ENCODE results near the gene CLUH.
A peak's percentile ranks its signal among the peaks of the same experiment; 100 is the strongest.

CLUH gene

GRCh38 chr17:2691965-2692780 lies 19.4 kb downstream of the CLUH start:
- H3K36me3 ChIP-seq (ENCODE audit: insufficient read depth, low read length): peaks cover 3% of the 10 kb centered on the region; the same call in 1 of the 2 replicates

DNA sequence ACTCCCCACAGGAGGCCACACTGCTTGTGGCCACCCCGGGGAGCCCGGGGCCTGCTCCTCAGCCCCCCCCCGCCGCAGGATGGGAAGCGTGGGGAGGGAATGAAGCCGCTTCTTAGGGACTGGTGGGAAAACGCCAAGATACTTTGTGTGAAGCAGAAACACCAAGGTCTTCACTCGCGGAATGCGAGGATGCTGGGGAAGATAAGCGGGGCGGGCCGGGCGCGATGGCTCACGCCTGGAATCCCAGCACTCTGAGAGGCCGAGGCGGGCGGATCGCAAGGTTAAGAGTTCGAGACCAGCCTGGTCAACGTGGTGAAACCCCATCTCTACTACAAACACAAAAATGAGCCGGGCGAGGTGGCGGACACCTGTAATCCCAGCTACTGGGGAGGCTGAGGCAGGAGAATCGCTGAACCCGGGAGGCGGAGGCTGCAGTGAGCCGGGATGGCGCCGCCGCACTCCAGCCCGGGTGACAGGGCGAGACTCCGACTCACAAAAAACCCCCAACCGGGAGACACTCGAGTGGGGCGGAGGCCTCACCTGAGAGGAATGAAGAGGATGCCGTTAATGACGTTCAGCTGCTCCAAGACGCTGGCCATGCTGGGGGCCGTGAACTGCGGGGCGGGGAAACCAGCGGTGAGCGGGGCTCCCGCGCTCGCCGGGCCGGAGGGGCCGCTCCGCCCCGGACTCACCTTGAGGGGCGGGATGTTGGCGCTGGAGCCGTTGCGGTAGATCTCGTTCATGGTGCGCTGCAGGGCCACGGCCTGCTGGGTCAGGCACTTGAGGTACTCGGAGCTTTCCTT lies 20.3 kb downstream of the CLUH start:
- peaks cover 3% of the 10 kb centered on the region; the same call in 1 of the 2 replicates for H3K36me3 ChIP-seq (ENCODE audit: insufficient read depth, low read length)
- H3K27me3 ChIP-seq (ENCODE audit: insufficient read depth, low read length): no peaks in the 10 kb centered on the region
- H3K4me3 ChIP-seq (ENCODE audit: low read depth, low read length): no peak overlapping the region
- H2AFZ ChIP-seq (ENCODE audit: low read length, unreplicated experiment): no peak overlapping the region
- H3K27ac ChIP-seq (ENCODE audit: low read depth, low read length): no peak overlapping the region
- no peaks in the 10 kb centered on the region for H3K79me2 ChIP-seq (ENCODE audit: control insufficient read depth, insufficient read depth, low read length, unreplicated experiment)
- no peaks in the 10 kb centered on the region for H3K4me1 ChIP-seq (ENCODE audit: control insufficient read depth, insufficient read depth, low read length, unreplicated experiment)

More at GRCh38 chr17:2691965-2692780, 19.4 kb downstream of the CLUH start:
- Histone ChIP-seq H3K27me3 (ENCODE audit: insufficient read depth, low read length) (no peaks in the 10 kb centered on the region), H2AFZ (ENCODE audit: low read length, unreplicated experiment) (no peak overlapping the region), H3K4me1 (ENCODE audit: control insufficient read depth, insufficient read depth, low read length, unreplicated experiment) (no peaks in the 10 kb centered on the region), H3K27ac (ENCODE audit: low read depth, low read length) (no peak overlapping the region), H3K79me2 (ENCODE audit: control insufficient read depth, insufficient read depth, low read length, unreplicated experiment) (no peaks in the 10 kb centered on the region), H3K4me3 (ENCODE audit: low read depth, low read length) (no peak overlapping the region)

GRCh38 chr17:2690165-2691068 lies 21.1 kb downstream of the CLUH start:
- Histone ChIP-seq H3K27me3 (ENCODE audit: insufficient read depth, low read length) (no peaks in the 10 kb centered on the region), H3K79me2 (ENCODE audit: control insufficient read depth, insufficient read depth, low read length, unreplicated experiment) (no peaks in the 10 kb centered on the region), H3K4me3 (ENCODE audit: low read depth, low read length) (no peak overlapping the region), H2AFZ (ENCODE audit: low read length, unreplicated experiment) (no peak overlapping the region), H3K27ac (ENCODE audit: low read depth, low read length) (no peak overlapping the region), H3K4me1 (ENCODE audit: control insufficient read depth, insufficient read depth, low read length, unreplicated experiment) (no peaks in the 10 kb centered on the region), H3K36me3 (ENCODE audit: insufficient read depth, low read length) (peaks cover 3% of the 10 kb centered on the region; the same call in 1 of the 2 replicates)

DNA sequence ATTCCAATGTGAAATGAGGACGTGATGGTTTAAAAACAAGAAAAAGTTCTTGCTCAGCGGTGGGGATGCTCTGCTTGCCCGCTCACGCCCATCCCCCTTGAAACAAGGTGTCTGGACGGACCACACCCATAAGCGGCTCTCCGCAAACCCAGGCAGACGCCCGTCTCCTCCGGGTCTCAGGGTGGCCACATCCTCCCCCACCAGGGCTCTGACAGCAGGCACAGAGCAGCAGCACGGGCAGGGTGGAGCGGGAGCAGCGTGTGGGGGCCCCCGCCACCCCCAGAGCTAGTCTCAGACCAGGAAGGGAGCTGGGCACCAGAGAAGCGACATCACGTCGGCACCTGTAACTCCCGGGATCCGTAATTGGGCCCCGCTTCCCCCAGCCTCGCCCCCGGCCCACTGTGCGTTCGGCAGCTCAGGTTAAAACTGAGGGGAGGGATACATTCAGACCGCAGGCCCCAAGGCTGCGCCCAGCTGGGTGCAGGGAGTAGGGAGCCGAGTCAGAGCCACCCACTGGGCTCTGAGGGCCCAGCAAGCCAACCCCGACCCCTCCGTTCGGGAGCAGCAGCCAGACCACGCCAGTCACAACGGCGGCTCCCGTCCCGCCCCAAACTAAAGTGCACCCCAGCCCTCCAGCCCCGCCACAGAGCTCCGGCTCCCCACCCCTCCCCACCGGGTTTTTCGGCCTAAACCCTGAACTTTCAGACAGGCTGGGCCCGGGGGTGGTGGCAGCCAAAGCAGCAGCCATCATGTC lies 22.0 kb downstream of the CLUH start:
- Histone ChIP-seq H3K4me1 (ENCODE audit: control insufficient read depth, insufficient read depth, low read length, unreplicated experiment) (no peaks in the 10 kb centered on the region), H2AFZ (ENCODE audit: low read length, unreplicated experiment) (no peak overlapping the region), H3K36me3 (ENCODE audit: insufficient read depth, low read length) (peaks cover 3% of the 10 kb centered on the region; the same call in 1 of the 2 replicates), H3K27ac (ENCODE audit: low read depth, low read length) (no peak overlapping the region), H3K79me2 (ENCODE audit: control insufficient read depth, insufficient read depth, low read length, unreplicated experiment) (no peaks in the 10 kb centered on the region), H3K4me3 (ENCODE audit: low read depth, low read length) (no peak overlapping the region), H3K27me3 (ENCODE audit: insufficient read depth, low read length) (no peaks in the 10 kb centered on the region)

- Histone ChIP-seq H3K27ac (ENCODE audit: low read depth, low read length) (no peak overlapping the region), H3K4me3 (ENCODE audit: low read depth, low read length) (no peak overlapping the region), H3K4me1 (ENCODE audit: control insufficient read depth, insufficient read depth, low read length, unreplicated experiment) (no peaks in the 10 kb centered on the region), H2AFZ (ENCODE audit: low read length, unreplicated experiment) (no peak overlapping the region), H3K79me2 (ENCODE audit: control insufficient read depth, insufficient read depth, low read length, unreplicated experiment) (no peaks in the 10 kb centered on the region), H3K36me3 (ENCODE audit: insufficient read depth, low read length) (peaks cover 9% of the 10 kb centered on the region; the same call in 1 of the 2 replicates), H3K27me3 (ENCODE audit: insufficient read depth, low read length) (no peaks in the 10 kb centered on the region)
Measured at GRCh38 chr17:2688351-2689342, 22.9 kb downstream of the CLUH start.

DNA sequence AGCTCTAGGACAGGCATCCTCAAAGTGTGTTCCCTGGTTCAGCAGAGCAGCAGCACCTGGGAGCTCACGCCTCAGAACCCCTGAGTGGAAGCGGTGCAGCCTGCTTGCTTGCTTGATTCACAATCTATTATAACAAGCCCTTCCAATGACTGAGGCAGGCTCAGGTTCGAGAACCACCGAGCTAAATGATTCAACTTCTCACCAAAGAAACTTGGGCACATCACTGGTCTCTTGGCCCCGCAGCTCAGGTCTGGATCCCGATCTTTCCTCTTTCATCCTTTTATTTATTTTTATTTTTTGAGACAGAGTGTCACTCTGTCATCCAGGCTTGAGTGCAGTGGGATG lies 24.5 kb downstream of the CLUH start:
- Histone ChIP-seq H3K36me3 (ENCODE audit: insufficient read depth, low read length) (peaks cover 23% of the 10 kb centered on the region), H3K27ac (ENCODE audit: low read depth, low read length) (0 out of 2 replicates have a peak overlapping the region, but pooled peaks have one; percentile 4), H3K4me1 (ENCODE audit: control insufficient read depth, insufficient read depth, low read length, unreplicated experiment) (peaks cover 2% of the 10 kb centered on the region), H3K4me3 (ENCODE audit: low read depth, low read length) (no peak overlapping the region), H3K79me2 (ENCODE audit: control insufficient read depth, insufficient read depth, low read length, unreplicated experiment) (no peaks in the 10 kb centered on the region), H3K27me3 (ENCODE audit: insufficient read depth, low read length) (no peaks in the 10 kb centered on the region), H2AFZ (ENCODE audit: low read length, unreplicated experiment) (no peak overlapping the region)

- Histone ChIP-seq H3K27me3 (ENCODE audit: insufficient read depth, low read length) (no peaks in the 10 kb centered on the region), H3K36me3 (ENCODE audit: insufficient read depth, low read length) (peaks cover 32% of the 10 kb centered on the region)
Measured at GRCh38 chr17:2685696-2686095, 25.9 kb downstream of the CLUH start.

GRCh38 chr17:2684549-2684948 lies 27.0 kb downstream of the CLUH start:
- Histone ChIP-seq H3K36me3 (ENCODE audit: insufficient read depth, low read length) (peaks cover 41% of the 10 kb centered on the region), H3K4me1 (ENCODE audit: control insufficient read depth, insufficient read depth, low read length, unreplicated experiment) (peaks cover 7% of the 10 kb centered on the region), H3K4me3 (ENCODE audit: low read depth, low read length) (no peak overlapping the region), H3K27ac (ENCODE audit: low read depth, low read length) (no peak overlapping the region), H2AFZ (ENCODE audit: low read length, unreplicated experiment) (no peak overlapping the region), H3K27me3 (ENCODE audit: insufficient read depth, low read length) (no peaks in the 10 kb centered on the region), H3K79me2 (ENCODE audit: control insufficient read depth, insufficient read depth, low read length, unreplicated experiment) (no peaks in the 10 kb centered on the region)

More at GRCh38 chr17:2685696-2686095, 25.9 kb downstream of the CLUH start:
- H3K4me1 ChIP-seq (ENCODE audit: control insufficient read depth, insufficient read depth, low read length, unreplicated experiment): peaks cover 7% of the 10 kb centered on the region
- no peak overlapping the region for H2AFZ ChIP-seq (ENCODE audit: low read length, unreplicated experiment)
- no peak overlapping the region for H3K27ac ChIP-seq (ENCODE audit: low read depth, low read length)
- no peaks in the 10 kb centered on the region for H3K79me2 ChIP-seq (ENCODE audit: control insufficient read depth, insufficient read depth, low read length, unreplicated experiment)
- H3K4me3 ChIP-seq (ENCODE audit: low read depth, low read length): no peak overlapping the region

DNA sequence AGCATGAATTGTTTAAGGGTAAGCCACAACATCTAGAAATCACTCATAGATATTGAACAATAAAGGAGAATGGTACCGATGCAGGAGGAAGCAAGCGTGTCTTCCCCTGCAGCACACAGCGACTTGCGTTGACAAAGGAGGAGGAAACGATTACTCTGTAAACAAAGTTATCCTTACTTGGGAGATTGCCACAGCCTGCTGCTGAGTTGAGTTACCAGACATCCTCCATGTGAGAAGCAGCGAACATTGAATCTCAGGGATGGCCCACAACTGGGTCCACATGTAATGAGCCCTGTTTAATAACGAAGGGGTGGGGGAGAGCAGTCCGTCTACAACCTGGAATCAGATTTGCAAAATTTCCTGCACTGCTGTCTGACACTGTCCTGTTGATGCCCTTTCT lies 27.7 kb downstream of the CLUH start:
- Histone ChIP-seq H3K4me1 (ENCODE audit: control insufficient read depth, insufficient read depth, low read length, unreplicated experiment) (peaks cover 7% of the 10 kb centered on the region), H3K27me3 (ENCODE audit: insufficient read depth, low read length) (no peaks in the 10 kb centered on the region), H3K27ac (ENCODE audit: low read depth, low read length) (no peak overlapping the region), H3K4me3 (ENCODE audit: low read depth, low read length) (no peak overlapping the region), H3K79me2 (ENCODE audit: control insufficient read depth, insufficient read depth, low read length, unreplicated experiment) (peaks cover 2% of the 10 kb centered on the region), H3K36me3 (ENCODE audit: insufficient read depth, low read length) (peaks cover 45% of the 10 kb centered on the region), H2AFZ (ENCODE audit: low read length, unreplicated experiment) (no peak overlapping the region)

All from ACC112 (cell line).